IMR-90 (cell line): ENCODE measurements around the gene RRP1B. TPM values are rescaled to one million over a fixed set of nuclear protein-coding genes. Genes with fewer than 3 reads are reported as not detected.

Source experiments
- ATAC-seq: fragments of 200-7000 bp; cut with Tn5 transposase; 2 replicates; pipeline ENCODE4 v1.9.1; 2020; ENCODE audit warnings: low read depth, mild to moderate bottlenecking, moderate library complexity
- BruUV-seq: library from RNA; stranded (reverse); fragments of 400-500 nt; replicated peaks from 2 replicates; lab custom pipeline; 2021; lab: Mats Ljungman, UMichigan
- CTCF ChIA-PET: fragments of 300-600 bp; formaldehyde crosslinking; extraction: SDS; loops from one replicate; lab custom pipeline; 2021; ENCODE audit warnings: antibody characterized with exemption; lab: Yijun Ruan, JAX
- POLR2A ChIA-PET: fragments of 300-600 bp; sonication (Branson Sonifier 250); formaldehyde crosslinking; loops from one replicate; lab custom pipeline; 2022; ENCODE audit warnings: antibody characterized with exemption; ENCODE audit not compliant: unreplicated experiment; lab: Charles Lee
- DNase-seq: peaks from one replicate; pipeline ENCODE4 v3.0.0; 2013
- H2AFZ ChIP-seq: replicated peaks from 2 replicates; pipeline ENCODE3; 2013; ENCODE audit warnings: low read length, mild to moderate bottlenecking; ENCODE audit not compliant: poor library complexity
- H2AK5ac ChIP-seq: 2 replicates; pipeline ENCODE4 v1.6.1; 2013; ENCODE audit warnings: low read depth, low read length, inconsistent platforms
- H2AK9ac ChIP-seq: replicated peaks from 2 replicates; pipeline ENCODE3; 2013; ENCODE audit warnings: mild to moderate bottlenecking, low read depth, low read length, moderate library complexity; ENCODE audit not compliant: poor library complexity
- H2BK120ac ChIP-seq: 2 replicates; pipeline ENCODE4 v1.6.1; 2013; ENCODE audit warnings: low read depth, low read length, inconsistent platforms
- H2BK15ac ChIP-seq: 3 replicates; pipeline ENCODE4 v1.6.1; 2013; ENCODE audit warnings: low read depth, low read length, inconsistent platforms
- H2BK20ac ChIP-seq: 2 replicates; pipeline ENCODE4 v1.6.1; 2013; ENCODE audit warnings: low read depth, mild to moderate bottlenecking, inconsistent platforms, low read length, moderate library complexity
- H2BK5ac ChIP-seq: 2 replicates; pipeline ENCODE4 v1.6.1; 2013; ENCODE audit warnings: mild to moderate bottlenecking, low read depth, low read length, inconsistent platforms; ENCODE audit not compliant: poor library complexity, severe bottlenecking
- H3K14ac ChIP-seq: replicated peaks from 2 replicates; pipeline ENCODE4 v1.6.1; 2013; ENCODE audit warnings: low read depth, low read length, inconsistent platforms
- H3K18ac ChIP-seq: 2 replicates; pipeline ENCODE4 v1.6.1; 2013; ENCODE audit warnings: low read depth, low read length, control low read depth
- H3K23ac ChIP-seq: 2 replicates; pipeline ENCODE4 v1.6.1; 2013; ENCODE audit warnings: low read depth, low read length, inconsistent platforms
- H3K27ac ChIP-seq: 2 replicates; pipeline ENCODE4 v1.5.1; 2013; ENCODE audit warnings: mild to moderate bottlenecking, control low read depth, low read length; ENCODE audit not compliant: insufficient read depth
- H3K27me3 ChIP-seq: 2 replicates; pipeline ENCODE4 v1.6.1; 2013; ENCODE audit warnings: low read length; ENCODE audit not compliant: control insufficient read depth, insufficient read depth
- H3K36me3 ChIP-seq: 2 replicates; pipeline ENCODE4 v1.6.1; 2013; ENCODE audit warnings: low read length, mixed read lengths; ENCODE audit not compliant: control insufficient read depth, insufficient read depth
- H3K4ac ChIP-seq: 2 replicates; pipeline ENCODE4 v1.6.1; 2013; ENCODE audit warnings: low read depth, low read length, inconsistent platforms
- H3K4me1 ChIP-seq: 2 replicates; pipeline ENCODE4 v1.6.1; 2013; ENCODE audit warnings: low read length, mixed read lengths; ENCODE audit not compliant: control insufficient read depth, insufficient read depth
- H3K4me2 ChIP-seq: 2 replicates; pipeline ENCODE4 v1.6.1; 2013; ENCODE audit warnings: low read depth, mild to moderate bottlenecking, control low read depth, low read length, moderate library complexity
- H3K4me3 ChIP-seq: 2 replicates; pipeline ENCODE4 v1.5.1; 2013; ENCODE audit warnings: low read depth, mild to moderate bottlenecking, control low read depth, low read length, moderate library complexity; ENCODE audit not compliant: insufficient read depth
- H3K56ac ChIP-seq: 2 replicates; pipeline ENCODE4 v1.6.1; 2013; ENCODE audit warnings: low read length, inconsistent platforms; ENCODE audit not compliant: insufficient read depth; ENCODE audit errors: extremely low read depth
- H3K79me1 ChIP-seq, 2 experiments: 2 replicates each; pipeline ENCODE4 v1.6.1; 2013; ENCODE audit warnings: low read length in 2 of 2, inconsistent platforms in 1 of 2, low read depth in 1 of 2
- H3K9ac ChIP-seq: 2 replicates; pipeline ENCODE4 v1.6.1; 2013; ENCODE audit warnings: low read depth, low read length, control low read depth
- H3K9me1 ChIP-seq: 2 replicates; pipeline ENCODE4 v1.6.1; 2013; ENCODE audit warnings: low read length, inconsistent platforms; ENCODE audit not compliant: insufficient read depth
- H3K9me3 ChIP-seq: 2 replicates; pipeline ENCODE4 v1.6.1; 2013; ENCODE audit warnings: low read length; ENCODE audit not compliant: control insufficient read depth, insufficient read depth
- H4K20me1 ChIP-seq: 2 replicates; pipeline ENCODE4 v1.6.1; 2013; ENCODE audit warnings: low read length, inconsistent platforms; ENCODE audit not compliant: insufficient read depth
- H4K5ac ChIP-seq: 2 replicates; pipeline ENCODE4 v1.6.1; 2013; ENCODE audit warnings: mild to moderate bottlenecking, low read depth, low read length, control low read depth
- H4K8ac ChIP-seq, 2 experiments: 2 replicates each; pipeline ENCODE4 v1.6.1; 2013; ENCODE audit warnings: low read depth in 2 of 2, low read length in 2 of 2, control low read depth in 1 of 2, inconsistent platforms in 1 of 2
- H4K91ac ChIP-seq: 2 replicates; pipeline ENCODE4 v1.6.1; 2013; ENCODE audit warnings: low read depth, low read length, inconsistent platforms; ENCODE audit not compliant: insufficient read depth
- BHLHE40 ChIP-seq: fragments of 150-350 bp; IDR thresholded peaks from 2 replicates; pipeline ENCODE4 v1.6.1; 2016; ENCODE audit warnings: mild to moderate bottlenecking, low read depth, low read length
- CEBPB ChIP-seq: IDR thresholded peaks from 2 replicates; pipeline ENCODE4 v1.6.1; 2012; ENCODE audit warnings: low read depth, low read length, improper control_type of control experiment
- CHD1 ChIP-seq: IDR thresholded peaks from 2 replicates; pipeline ENCODE4 v1.6.1; 2012; ENCODE audit warnings: low read depth, low read length, improper control_type of control experiment
- MAFK ChIP-seq: IDR thresholded peaks from 2 replicates; pipeline ENCODE4 v1.6.1; 2012; ENCODE audit warnings: low read depth, low read length, improper control_type of control experiment
- MAZ ChIP-seq: IDR thresholded peaks from 2 replicates; pipeline ENCODE4 v1.6.1; 2012; ENCODE audit warnings: low read depth, mild to moderate bottlenecking, low read length, improper control_type of control experiment, moderate library complexity, borderline replicate concordance
- MXI1 ChIP-seq: IDR thresholded peaks from 2 replicates; pipeline ENCODE4 v1.6.1; 2012; ENCODE audit warnings: low read depth, mild to moderate bottlenecking, low read length, moderate library complexity, borderline replicate concordance
- NFE2L2 ChIP-seq: fragments of 150-350 bp; IDR thresholded peaks from 2 replicates; pipeline ENCODE4 v1.6.1; 2016; ENCODE audit warnings: low read depth, mild to moderate bottlenecking, low read length
- RCOR1 ChIP-seq: IDR thresholded peaks from 2 replicates; pipeline ENCODE4 v1.6.1; 2012; ENCODE audit warnings: mild to moderate bottlenecking, low read length, improper control_type of control experiment; ENCODE audit not compliant: insufficient replicate concordance
- RFX5 ChIP-seq: IDR thresholded peaks from 2 replicates; pipeline ENCODE4 v1.8.0; 2012; ENCODE audit warnings: low read depth, mild to moderate bottlenecking, low read length, moderate library complexity
- WGBS, 2 experiments: methylation state at CpG; one replicate each; pipeline versions ENCODE4 v1.1.5 to v1.1.7; 2013; ENCODE audit warnings: missing lambda C conversion rate in 2 of 2; ENCODE audit not compliant: insufficient read length in 1 of 2; ENCODE audit errors: extremely low coverage in 2 of 2; 5-methylcytosine and 5-hydroxymethylcytosine counted together
- dilution Hi-C: fragments of 300-500 bp; cut with HindIII; formaldehyde crosslinking; loops from one replicate; pipeline ENCODE4 v1.14.3; 2018; ENCODE audit warnings: low sequenced_read_pairs; ENCODE audit not compliant: unreplicated experiment
- in situ Hi-C: fragments of 300-500 bp; cut with MboI; formaldehyde crosslinking; loops from 3 replicates; pipeline ENCODE4 v1.14.3; 2019; ENCODE audit warnings: low sequenced_read_pairs, inconsistent platforms, mixed read lengths
- intact Hi-C: fragments of 100-400 bp; cut with micrococcal nuclease; formaldehyde crosslinking; loops from 2 replicates; pipeline ENCODE4 v1.10.0; 2022
- polyA plus RNA-seq, 3 experiments: library from polyadenylated mRNA; depleted of rRNA; stranded (reverse); fragments of >200 nt; gene quantifications; 2 replicates each; pipeline ENCODE4 v1.2.3, GENCODE V29; 2012; ENCODE audit warnings: low replicate concordance in 1 of 3
- total RNA-seq: library from RNA; depleted of rRNA; stranded (reverse); fragments of >200 nt; gene quantifications from 2 replicates; pipeline ENCODE4 v1.2.3, GENCODE V29; 2012
- TF ChIP-seq, protein P1 (sequence below): fragments of 150-350 bp; IDR thresholded peaks from 2 replicates; pipeline ENCODE4 v1.6.1; 2016; ENCODE audit warnings: low read depth, mild to moderate bottlenecking, low read length, moderate library complexity, borderline replicate concordance
- TF ChIP-seq, protein P2 (sequence below): fragments of 150-350 bp; IDR thresholded peaks from 2 replicates; pipeline ENCODE4 v1.6.1; 2017; ENCODE audit warnings: mild to moderate bottlenecking, antibody characterized with exemption, low read length, low read depth

RRP1B gene
- total and polyA plus RNA-seq, 2 of the 4 experiments (the other 2 are of a cell fraction) = 11.1 to 16.1 TPM

DNA sequence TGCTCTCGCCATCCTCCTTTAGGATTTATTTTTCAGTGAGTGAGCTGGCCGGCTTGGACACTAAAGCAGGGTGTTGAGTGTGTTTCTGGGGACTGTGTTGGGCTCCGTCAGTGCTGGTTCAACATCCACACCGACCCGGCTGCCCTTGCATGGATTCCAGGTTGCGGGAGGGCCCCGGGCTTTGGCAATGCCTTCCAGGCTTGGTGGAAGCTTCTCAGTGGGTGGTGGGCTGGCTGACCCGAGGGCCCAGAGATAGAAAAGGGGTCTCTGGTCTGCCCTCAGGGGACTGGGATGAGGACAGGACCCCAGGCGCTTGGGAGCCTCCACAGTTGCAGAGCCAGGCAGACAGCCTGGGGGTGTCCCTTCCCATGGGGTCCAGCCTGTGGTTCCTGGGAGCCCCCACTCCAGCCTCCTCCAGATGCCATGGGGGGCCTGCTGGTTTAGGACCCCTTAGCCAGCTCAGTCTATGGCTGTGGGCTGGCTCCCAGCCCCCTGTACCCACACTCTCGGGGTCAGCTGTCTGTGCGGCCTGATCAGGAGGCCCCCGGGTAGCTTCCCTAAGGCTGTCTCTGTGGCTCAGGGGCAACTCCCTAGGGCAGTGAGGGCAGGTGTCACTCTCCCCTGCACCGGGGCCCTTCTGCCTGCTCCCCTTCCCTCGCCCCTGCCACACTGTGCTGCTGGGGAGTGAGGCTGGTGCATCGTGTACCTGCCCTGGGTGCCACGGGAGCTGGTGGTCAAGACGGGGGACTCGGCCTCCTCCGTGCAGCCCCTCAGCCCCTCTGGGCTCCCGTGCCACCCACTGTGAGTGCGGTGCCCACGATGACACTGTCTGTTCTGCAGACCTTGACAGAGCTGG is 76.1 kb downstream of the RRP1B start:
- BruUV-seq = no TSS peak
- Histone ChIP-seq H3K23ac (no peak overlapping the region), H3K4me1 (peaks cover 21% of the 10 kb centered on the region), H2BK120ac (no peak overlapping the region), H3K9me1 (peaks cover 13% of the 10 kb centered on the region; the same call in 1 of the 2 replicates), H4K91ac (no peak overlapping the region), H4K20me1 (peaks cover 67% of the 10 kb centered on the region), H2BK15ac (no peak overlapping the region), H3K9ac (no peak overlapping the region), H3K27me3 (no peaks in the 10 kb centered on the region), H4K8ac (no peak overlapping the region), H3K18ac (no peak overlapping the region), H3K14ac (no peak overlapping the region), H3K27ac (no peak overlapping the region), H3K4ac (no peak overlapping the region), H3K4me2 (peak overlapping the region; percentile 2; the same call in 1 of the 2 replicates), H2AK9ac (peak overlapping the region; percentile 33), H3K9me3 (no peaks in the 10 kb centered on the region), H3K79me1 (peaks cover 23 to 89% of the 10 kb centered on the region in 2 experiments), H2AFZ (peak overlapping the region; percentile 8), H3K36me3 (peaks cover 20% of the 10 kb centered on the region), H2BK5ac (no peak overlapping the region), H2AK5ac (peak overlapping the region; percentile 20; the same call in 1 of the 2 replicates), H4K5ac (no peak overlapping the region), H3K56ac (no peak overlapping the region), H2BK20ac (no peak overlapping the region), H3K4me3 (no peak overlapping the region)
- no peak for DNase-seq
- peak; percentile 5 for ATAC-seq
- 79% methylated on average over 9 of the region's 22 CpGs; no CpG with 5 or more reads in 1 of the 2 experiments for whole genome bisulfite sequencing, 2 experiments
- intact Hi-C loops = no loop called here
- dilution Hi-C loops = no loop called here
- in situ Hi-C loops = no loop called here
- ChIA-PET POLR2A (no interaction called here), CTCF (no interaction called here)
- TF ChIP-seq CHD1 (no peak), RCOR1 (no peak), MXI1 (no peak), CEBPB (no peak), NFE2L2 (no peak), BHLHE40 (no peak), MAZ (no peak), MAFK (no peak), RFX5 (no peak)
- TF ChIP-seq, protein P1, sequence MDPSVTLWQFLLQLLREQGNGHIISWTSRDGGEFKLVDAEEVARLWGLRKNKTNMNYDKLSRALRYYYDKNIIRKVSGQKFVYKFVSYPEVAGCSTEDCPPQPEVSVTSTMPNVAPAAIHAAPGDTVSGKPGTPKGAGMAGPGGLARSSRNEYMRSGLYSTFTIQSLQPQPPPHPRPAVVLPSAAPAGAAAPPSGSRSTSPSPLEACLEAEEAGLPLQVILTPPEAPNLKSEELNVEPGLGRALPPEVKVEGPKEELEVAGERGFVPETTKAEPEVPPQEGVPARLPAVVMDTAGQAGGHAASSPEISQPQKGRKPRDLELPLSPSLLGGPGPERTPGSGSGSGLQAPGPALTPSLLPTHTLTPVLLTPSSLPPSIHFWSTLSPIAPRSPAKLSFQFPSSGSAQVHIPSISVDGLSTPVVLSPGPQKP = no peak
- TF ChIP-seq, protein P2, sequence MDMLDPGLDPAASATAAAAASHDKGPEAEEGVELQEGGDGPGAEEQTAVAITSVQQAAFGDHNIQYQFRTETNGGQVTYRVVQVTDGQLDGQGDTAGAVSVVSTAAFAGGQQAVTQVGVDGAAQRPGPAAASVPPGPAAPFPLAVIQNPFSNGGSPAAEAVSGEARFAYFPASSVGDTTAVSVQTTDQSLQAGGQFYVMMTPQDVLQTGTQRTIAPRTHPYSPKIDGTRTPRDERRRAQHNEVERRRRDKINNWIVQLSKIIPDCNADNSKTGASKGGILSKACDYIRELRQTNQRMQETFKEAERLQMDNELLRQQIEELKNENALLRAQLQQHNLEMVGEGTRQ = no peak
